ENCODE measurements around the gene PHOX2B. TPM values are rescaled to one million over a fixed set of nuclear protein-coding genes. Genes with fewer than 3 reads are reported as not detected.

Gene PHOX2B
- total RNA-seq, 2 donors from 2014 or later, result not detected

DNA sequence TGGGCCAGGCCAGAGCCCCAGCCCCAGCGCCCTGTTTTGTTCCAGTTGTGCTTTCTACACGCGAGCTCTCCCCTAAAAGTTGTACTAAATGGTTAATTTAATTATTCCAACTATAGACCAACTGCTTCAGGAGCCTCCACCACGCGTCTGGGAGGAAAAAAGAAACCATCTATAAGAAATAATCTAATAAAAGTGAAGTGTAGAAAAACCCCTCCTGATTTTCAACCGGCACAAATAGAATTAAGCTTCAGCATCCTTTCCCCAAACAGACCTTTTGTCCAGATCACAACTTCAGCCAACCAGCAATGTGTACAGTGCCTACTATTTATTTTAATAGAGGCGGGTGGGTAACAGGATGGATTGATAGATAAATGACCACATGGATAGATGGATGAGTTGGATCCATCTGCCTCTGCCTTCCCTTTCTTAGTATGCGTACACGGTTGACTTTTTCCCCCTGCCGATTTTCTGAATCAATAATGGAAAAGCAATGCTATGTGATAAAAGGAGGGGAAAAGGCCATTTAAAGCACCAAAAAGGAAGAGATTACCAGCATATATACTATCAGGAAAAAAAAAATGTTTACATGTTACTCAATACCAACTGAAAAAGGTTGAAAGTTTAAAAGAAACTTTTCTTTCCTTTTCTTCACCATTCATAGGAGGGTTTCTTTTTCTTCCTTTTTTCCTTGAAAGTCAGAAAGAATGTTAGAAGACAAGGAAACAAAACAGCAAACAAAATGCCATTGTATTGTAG is 3.7 kb upstream of the PHOX2B start:
- H3K27me3 Mint-ChIP-seq, result peaks cover 64% of the 10 kb centered on the region
- no peaks in the 10 kb centered on the region for H3K9me3 Mint-ChIP-seq
- H3K27ac Mint-ChIP-seq, result no peak overlapping the region
- ATAC-seq (replicated peaks), result no peak
- no peak overlapping the region for H3K4me3 Mint-ChIP-seq
- no peaks in the 10 kb centered on the region for H3K36me3 Mint-ChIP-seq (ENCODE audit: low read depth)
- no peaks in the 10 kb centered on the region for H3K4me1 Mint-ChIP-seq

DNA sequence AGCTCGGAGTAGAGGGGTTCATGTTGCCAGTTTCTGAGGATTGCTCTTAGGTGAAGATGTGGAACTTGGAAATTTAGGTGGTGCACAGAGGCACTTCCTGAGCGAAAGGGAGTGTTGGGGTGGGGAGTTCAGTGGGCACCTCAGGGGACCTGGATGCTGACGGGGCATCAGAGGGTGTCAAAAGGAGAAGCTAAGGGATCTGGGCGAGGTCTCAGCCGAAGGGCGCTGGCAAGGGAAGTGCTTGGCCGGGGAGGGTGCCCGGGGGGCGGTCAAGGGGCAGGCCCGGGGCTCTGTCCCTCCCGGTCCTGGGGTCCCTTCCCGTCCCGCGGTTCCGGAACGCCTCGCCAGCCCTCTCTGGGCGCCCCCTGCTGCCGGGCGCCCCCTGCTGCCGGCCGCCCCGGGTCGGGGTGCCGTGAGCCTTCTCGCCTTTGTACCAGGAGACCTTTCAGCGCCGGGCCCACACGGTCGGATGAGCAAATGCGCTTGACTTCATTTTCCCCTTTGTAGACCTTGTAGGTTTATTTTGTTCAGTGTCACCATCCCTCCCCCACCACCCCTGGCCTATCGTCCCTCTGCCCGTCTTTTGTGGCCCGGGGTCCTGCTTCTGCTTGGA is 3.0 kb upstream of the PHOX2B start:
- Mint-ChIP-seq H3K27ac (no peak overlapping the region), H3K9me3 (no peaks in the 10 kb centered on the region), H3K4me3 (no peak overlapping the region), H3K27me3 (peaks cover 71% of the 10 kb centered on the region), H3K36me3 (ENCODE audit: low read depth) (no peaks in the 10 kb centered on the region), H3K4me1 (no peaks in the 10 kb centered on the region)
- no peak for ATAC-seq (replicated peaks)

DNA sequence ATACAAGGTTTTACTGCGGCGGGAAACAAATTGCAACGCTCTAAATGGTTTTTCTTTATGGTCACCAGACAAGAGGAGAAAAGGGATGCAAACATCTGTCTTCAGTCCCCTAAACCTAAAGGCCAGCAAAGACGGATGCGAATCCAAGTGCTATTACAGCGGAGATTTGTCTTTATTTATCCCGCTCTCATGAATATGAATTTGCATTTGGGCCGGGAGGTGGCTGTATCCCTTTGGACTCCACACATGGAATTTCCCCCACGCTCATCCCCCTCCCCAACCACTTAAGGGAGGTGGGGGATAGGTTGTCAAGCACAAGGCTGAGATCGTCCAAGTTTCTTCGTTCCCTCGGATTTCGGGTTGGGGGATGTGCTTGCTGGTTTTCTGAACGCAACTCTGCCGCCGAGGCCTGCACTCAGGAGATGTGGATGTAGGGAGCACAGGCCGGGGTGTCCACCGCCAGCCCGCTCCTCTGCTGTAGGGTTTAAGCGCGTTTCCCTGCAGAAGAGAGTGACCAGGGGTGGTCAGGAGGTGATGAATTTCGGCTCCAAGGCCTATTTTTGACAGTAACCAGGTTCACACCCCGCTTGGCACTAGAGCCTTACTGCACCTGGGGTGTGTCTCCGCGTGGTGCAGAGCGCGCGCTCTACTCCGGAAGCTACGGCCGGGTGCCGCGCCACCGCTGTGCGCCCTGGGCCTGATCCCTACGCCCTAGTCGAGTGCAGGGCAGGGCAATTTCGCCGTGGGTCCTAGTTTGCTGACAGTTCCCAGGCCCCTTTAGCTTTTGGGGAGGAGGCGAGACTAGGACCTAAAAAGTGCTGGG is 2.3 kb upstream of the PHOX2B start:
- Mint-ChIP-seq H3K27me3 (peaks cover 75% of the 10 kb centered on the region), H3K4me1 (no peaks in the 10 kb centered on the region), H3K4me3 (no peak overlapping the region), H3K36me3 (ENCODE audit: low read depth) (no peaks in the 10 kb centered on the region), H3K27ac (no peak overlapping the region), H3K9me3 (no peaks in the 10 kb centered on the region)
- ATAC-seq (replicated peaks), result no peak

DNA sequence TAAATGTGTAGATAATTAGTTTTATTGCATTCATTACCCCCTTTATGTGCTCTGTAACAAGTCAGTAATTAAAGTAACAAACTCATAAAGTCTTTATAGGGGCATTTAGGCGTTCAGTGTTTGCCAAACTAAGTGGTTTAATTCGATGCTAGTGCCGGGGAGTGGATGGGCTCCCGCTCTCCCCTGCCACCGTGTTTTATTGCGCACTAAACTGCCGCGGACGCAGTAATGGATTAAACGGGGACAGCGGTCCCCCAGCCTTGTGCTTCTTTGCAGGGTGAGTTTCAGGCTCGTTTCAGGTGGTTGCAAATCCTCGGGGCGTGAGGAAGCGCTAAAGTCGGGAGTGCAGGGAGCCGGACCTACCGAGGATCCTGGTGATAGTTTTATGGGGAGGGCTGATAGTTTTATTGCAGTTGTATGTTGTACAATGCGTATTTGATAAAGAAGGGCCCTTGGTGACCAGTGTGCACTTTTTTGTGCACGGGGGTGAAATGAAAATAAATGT is 1.6 kb upstream of the PHOX2B start:
- no peaks in the 10 kb centered on the region for H3K9me3 Mint-ChIP-seq

DNA sequence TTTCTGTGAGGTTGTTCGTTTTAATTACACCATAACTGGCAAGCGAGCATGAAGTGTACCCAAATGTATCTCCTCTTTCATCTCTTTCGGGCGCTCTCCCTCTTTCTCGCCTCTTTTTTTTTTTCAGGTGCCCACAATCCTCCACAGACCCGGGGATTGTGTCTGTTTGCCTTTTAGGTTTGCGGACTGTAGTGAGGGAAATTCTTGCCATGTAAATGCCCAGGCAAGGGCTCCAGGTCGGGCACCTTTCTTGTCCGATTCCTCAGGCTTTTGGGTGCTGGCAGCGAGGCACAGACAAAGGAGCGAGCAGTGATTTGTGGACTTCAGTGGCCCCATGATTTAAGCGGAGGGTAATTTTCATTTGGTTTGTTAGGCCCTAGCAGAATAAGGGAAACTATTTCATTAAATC is 1.1 kb upstream of the PHOX2B start:
- no peak for ATAC-seq (replicated peaks)
- Mint-ChIP-seq H3K4me1 (no peaks in the 10 kb centered on the region), H3K27ac (no peak overlapping the region), H3K4me3 (no peak overlapping the region), H3K27me3 (peaks cover 69% of the 10 kb centered on the region), H3K9me3 (no peaks in the 10 kb centered on the region), H3K36me3 (ENCODE audit: low read depth) (peaks cover 1% of the 10 kb centered on the region)

More for the DNA sequence above, 1.6 kb upstream of the PHOX2B start:
- H3K4me3 Mint-ChIP-seq, result no peak overlapping the region
- peaks cover 70% of the 10 kb centered on the region for H3K27me3 Mint-ChIP-seq
- no peaks in the 10 kb centered on the region for H3K36me3 Mint-ChIP-seq (ENCODE audit: low read depth)
- H3K4me1 Mint-ChIP-seq, result no peaks in the 10 kb centered on the region
- H3K27ac Mint-ChIP-seq, result no peak overlapping the region
- no peak for ATAC-seq (replicated peaks)

DNA sequence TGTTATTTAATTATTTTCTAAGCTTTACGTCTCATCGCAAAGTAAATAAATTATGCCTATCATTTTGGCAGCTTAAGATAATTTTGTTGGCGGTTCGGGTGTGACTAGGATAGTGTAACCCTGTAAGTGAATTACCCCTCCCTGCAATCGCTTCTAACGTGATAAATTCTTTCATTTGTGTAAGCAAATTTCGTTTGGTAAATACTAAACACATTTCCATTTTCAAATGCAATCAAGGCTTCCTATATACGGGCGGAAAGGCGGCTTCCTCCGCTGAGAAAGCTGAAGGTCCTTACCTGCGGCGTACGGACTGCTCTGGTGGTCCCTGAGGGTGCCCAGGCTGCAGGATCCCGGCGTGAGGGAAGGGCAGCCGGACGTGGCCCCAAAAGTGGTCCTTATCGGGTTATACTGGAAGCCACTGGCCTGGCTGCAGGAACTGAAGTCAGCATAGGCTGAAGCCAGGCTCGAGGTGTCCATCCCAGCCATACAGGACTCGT is 403 bp downstream of the PHOX2B start:
- H3K4me3 Mint-ChIP-seq, result no peak overlapping the region

DNA sequence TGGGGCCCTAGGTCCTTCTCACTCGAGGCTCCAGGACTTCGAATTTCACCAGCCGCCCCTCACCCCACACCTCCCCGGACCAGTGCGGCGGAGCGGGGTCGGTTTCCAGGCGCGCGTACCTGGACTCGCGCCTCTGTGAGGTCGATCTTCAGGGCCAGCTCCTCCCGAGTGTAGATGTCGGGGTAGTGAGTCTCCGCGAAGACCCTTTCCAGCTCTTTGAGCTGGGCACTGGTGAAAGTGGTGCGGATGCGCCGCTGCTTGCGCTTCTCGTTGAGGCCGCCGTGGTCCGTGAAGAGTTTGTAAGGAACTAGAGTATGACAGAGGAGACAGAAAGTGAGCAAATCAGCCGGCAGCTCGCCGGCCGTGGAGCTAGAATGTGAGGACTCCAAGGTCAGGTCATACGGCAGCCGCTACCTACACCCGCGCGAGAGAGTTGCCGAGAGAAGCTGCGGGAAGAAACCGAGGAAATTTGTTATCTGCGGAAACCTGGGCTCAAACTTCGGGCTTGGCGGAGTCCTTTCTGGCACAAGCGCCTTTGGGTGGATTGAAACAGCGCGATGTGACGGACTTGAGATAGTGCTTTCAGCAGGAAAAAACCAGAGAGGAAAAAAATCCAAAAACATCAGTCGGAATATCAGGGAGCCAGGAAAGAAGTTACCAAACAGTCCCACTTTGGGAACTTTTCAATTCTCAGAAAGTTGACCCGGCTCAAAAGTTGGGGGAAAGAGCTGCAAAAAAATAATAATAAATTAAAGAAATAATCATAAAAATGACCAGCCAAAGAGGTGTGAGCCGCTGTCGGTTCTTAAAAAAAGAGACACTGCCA is 1.1 kb downstream of the PHOX2B start:
- H3K4me1 Mint-ChIP-seq, result no peaks in the 10 kb centered on the region
- H3K4me3 Mint-ChIP-seq, result no peak overlapping the region
- H3K9me3 Mint-ChIP-seq, result peaks cover 4% of the 10 kb centered on the region
- peaks cover 5% of the 10 kb centered on the region for H3K36me3 Mint-ChIP-seq (ENCODE audit: low read depth)
- no peak overlapping the region for H3K27ac Mint-ChIP-seq
- H3K27me3 Mint-ChIP-seq, result peaks cover 62% of the 10 kb centered on the region
- no peak for ATAC-seq (replicated peaks)

More for the DNA sequence above, 403 bp downstream of the PHOX2B start:
- H3K27ac Mint-ChIP-seq, result no peak overlapping the region
- no peak for ATAC-seq (replicated peaks)
- H3K36me3 Mint-ChIP-seq (ENCODE audit: low read depth), result peaks cover 5% of the 10 kb centered on the region
- H3K4me1 Mint-ChIP-seq, result no peaks in the 10 kb centered on the region
- peaks cover 66% of the 10 kb centered on the region for H3K27me3 Mint-ChIP-seq
- peaks cover 4% of the 10 kb centered on the region for H3K9me3 Mint-ChIP-seq

DNA sequence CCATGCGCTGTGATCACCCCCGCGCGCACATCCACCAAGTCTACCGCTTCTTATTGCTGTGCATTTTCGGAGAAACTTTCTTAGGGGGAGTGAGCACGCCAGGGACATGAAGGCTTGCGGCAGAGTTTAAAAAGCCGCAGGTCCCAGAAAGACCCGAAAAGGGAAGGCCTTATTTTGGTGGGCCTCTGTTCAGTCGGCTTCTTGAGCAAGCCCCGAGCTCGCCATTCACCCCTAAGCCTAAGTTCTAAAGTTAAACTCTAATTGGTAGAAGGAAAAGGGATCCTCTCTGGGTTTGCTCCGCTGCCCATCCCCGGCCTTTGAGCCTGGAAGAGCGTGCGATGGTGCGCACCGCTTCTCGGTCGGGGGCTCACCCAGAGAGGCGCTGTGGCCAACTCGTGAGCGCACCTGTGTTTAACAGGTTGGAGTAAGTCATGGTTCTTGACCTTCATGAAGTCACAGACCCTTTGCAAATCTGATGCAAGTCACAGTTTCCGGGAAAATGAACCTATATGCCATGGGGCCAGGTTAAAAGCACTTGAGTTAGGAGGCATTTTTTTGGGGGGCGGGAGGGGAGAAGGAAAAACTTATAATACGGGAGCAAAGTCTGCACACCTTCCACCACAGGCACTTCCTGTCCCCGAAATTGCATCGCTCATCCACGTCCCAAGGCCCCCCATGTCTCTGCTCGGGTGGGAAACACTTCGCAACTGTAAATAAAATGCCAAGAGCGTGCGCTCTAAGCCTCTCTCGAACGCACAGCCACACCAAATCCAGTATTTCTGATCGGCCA is 1.9 kb downstream of the PHOX2B start:
- H3K9me3 Mint-ChIP-seq, result peaks cover 4% of the 10 kb centered on the region
- no peak for ATAC-seq (replicated peaks)
- peaks cover 59% of the 10 kb centered on the region for H3K27me3 Mint-ChIP-seq
- H3K27ac Mint-ChIP-seq, result no peak overlapping the region
- no peak overlapping the region for H3K4me3 Mint-ChIP-seq
- H3K36me3 Mint-ChIP-seq (ENCODE audit: low read depth), result peaks cover 5% of the 10 kb centered on the region
- no peaks in the 10 kb centered on the region for H3K4me1 Mint-ChIP-seq

DNA sequence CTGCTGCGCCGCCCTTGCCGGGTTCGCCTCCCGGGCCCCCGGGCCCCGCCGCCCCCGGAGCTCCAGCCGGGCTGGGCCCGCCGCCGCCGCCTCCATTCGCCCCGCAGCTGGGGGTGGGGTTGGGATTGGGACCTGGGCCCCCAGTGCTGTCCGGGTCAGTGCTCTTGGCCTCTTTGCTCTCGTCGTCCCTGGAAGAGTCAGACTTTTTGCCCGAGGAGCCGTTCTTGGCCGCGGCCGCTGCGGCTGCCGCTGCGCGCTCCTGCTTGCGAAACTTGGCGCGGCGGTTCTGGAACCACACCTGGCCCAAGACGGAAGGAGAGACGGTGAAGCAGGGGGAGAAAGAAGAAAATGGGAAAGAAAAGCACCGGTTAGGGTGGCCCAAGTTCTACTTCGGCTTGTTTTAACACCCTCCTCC is 2.5 kb downstream of the PHOX2B start:
- no peak for ATAC-seq (replicated peaks)
- Mint-ChIP-seq H3K9me3 (peaks cover 4% of the 10 kb centered on the region), H3K27ac (no peak overlapping the region), H3K36me3 (ENCODE audit: low read depth) (peaks cover 5% of the 10 kb centered on the region), H3K27me3 (peaks cover 59% of the 10 kb centered on the region), H3K4me1 (no peaks in the 10 kb centered on the region), H3K4me3 (no peak overlapping the region)

DNA sequence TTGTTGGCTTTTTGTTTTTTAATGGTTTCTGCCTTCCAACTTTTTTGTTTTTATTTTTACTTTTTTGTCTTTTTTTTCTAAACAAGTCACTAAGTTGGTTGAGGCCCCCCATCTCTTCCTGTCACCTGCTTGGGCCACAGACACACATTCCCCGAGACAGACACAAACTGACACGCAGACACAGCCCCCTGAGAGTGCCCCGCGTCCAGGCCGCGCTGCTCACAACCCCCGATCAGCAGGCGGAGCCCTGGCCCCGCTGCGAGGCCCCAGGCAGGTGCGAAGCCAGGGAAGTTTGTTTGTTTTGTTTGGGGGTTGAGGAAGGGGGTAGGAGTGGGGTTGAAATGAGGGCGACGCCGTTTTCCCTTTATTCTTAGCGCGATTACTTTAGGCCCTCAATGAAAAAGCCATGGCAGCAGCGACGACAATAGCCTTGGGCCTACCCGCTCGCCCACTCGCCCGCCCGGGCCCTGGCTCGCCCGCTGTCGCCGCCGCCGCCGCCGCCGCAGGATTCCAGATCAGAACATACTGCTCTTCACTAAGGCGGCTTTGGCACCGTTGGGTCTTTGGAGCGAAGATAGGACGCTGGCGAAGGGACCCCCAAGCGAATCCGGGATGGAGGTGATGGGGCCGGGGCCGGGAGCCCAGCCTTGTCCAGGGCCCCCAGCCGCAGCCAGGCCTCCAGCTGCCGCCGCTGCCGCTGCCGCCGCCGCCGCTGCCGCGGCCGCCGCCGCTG is 3.1 kb downstream of the PHOX2B start:
- Mint-ChIP-seq H3K36me3 (ENCODE audit: low read depth) (peaks cover 5% of the 10 kb centered on the region), H3K9me3 (peaks cover 4% of the 10 kb centered on the region), H3K27me3 (peaks cover 57% of the 10 kb centered on the region), H3K4me1 (no peaks in the 10 kb centered on the region), H3K4me3 (no peak overlapping the region), H3K27ac (no peak overlapping the region)
- ATAC-seq (replicated peaks), result no peak

DNA sequence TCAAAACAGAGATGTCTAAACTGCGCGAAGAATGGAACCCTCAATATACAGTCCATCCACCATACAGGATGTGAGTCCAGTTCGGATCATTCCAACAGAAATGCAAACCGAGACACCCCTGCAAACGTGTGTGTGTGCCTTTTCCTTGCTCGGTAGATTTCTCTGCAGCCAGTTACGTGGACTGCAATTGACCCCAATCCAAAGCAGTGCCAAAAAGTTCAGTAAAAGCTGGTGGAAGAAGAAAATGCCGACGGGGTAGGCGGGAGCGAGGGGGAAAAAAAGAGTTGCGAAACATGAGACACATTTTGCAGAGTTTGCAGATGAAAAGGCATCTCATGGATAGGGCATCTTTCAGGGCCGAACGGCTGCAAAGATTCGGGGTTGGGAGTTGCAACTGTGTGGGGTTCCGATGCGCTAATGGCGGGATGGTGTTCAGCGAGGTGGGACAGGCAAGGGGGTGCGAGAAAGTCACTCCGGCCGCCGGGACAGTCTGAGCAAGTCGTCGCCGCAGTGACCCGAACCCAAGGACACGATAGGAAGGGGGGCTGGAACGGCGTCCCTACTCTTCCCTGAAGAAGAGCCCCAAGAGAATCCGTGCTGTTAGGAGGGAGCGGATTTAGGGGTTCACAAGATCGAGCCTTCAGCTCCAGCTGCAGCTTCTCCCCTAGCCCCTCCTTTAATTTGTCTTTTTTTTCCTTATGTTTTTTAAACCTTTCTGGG is 3.8 kb downstream of the PHOX2B start:
- ATAC-seq (replicated peaks), result no peak
- H3K4me1 Mint-ChIP-seq, result no peaks in the 10 kb centered on the region
- peaks cover 56% of the 10 kb centered on the region for H3K27me3 Mint-ChIP-seq
- H3K9me3 Mint-ChIP-seq, result peaks cover 4% of the 10 kb centered on the region
- H3K4me3 Mint-ChIP-seq, result no peak overlapping the region
- H3K27ac Mint-ChIP-seq, result no peak overlapping the region
- peaks cover 5% of the 10 kb centered on the region for H3K36me3 Mint-ChIP-seq (ENCODE audit: low read depth)

DNA sequence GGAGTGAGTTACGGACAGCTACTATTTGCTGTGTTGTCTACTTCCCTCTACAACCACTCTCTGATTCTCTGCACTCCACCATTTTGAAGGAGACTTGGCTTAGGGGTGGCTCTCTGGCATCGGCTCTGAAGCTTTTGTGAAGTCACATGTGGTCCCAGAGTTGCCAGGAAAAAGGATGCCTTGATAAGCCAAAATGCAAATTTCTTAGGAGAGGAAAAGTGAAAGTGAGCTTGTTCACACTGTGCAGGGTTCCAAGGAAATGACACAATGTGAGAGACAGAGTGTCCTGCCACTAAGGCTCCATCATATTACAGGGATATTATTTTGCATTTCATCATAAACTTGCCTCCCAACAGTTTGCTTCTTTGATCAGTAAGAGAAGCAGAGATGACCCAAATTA is 7.2 kb downstream of the PHOX2B start:
- no peak for ATAC-seq (replicated peaks)
- no peak overlapping the region for H3K4me3 Mint-ChIP-seq
- peaks cover 5% of the 10 kb centered on the region for H3K36me3 Mint-ChIP-seq (ENCODE audit: low read depth)
- H3K27ac Mint-ChIP-seq, result no peak overlapping the region
- no peaks in the 10 kb centered on the region for H3K4me1 Mint-ChIP-seq
- peaks cover 31% of the 10 kb centered on the region for H3K27me3 Mint-ChIP-seq
- peaks cover 7% of the 10 kb centered on the region for H3K9me3 Mint-ChIP-seq

All from activated T-helper 17 cell treated with anti-CD3 and anti-CD28 coated beads, Interleukin-2, amount 50 U/mL, for 72 hours (primary cell).